SK-N-SH treated with all-trans-retinoic acid at 6 μM for 48 hours (cell line): ENCODE measurements around the gene LGALS9.

Experiments
- CSDC2 ChIP-seq: fragments of 250-450 bp; sonication (Bioruptor Pico); IDR thresholded peaks from 2 replicates; pipeline ENCODE4 v1.5.0; 2020; ENCODE audit warnings: mild to moderate bottlenecking, moderate library complexity
- CSRNP3 ChIP-seq: fragments of 250-450 bp; sonication (Bioruptor Pico); IDR thresholded peaks from 2 replicates; pipeline ENCODE4 v1.5.1; 2021; ENCODE audit warnings: mild to moderate bottlenecking, moderate library complexity
- POU6F1 ChIP-seq: fragments of 250-450 bp; sonication (Bioruptor Pico); IDR thresholded peaks from 2 replicates; pipeline ENCODE4 v1.8.0; 2021; ENCODE audit warnings: low read depth, mild to moderate bottlenecking, moderate library complexity, borderline replicate concordance
- RARB ChIP-seq: fragments of 250-450 bp; sonication (Bioruptor Pico); IDR thresholded peaks from 2 replicates; pipeline ENCODE4 v1.8.0; 2021; ENCODE audit warnings: mild to moderate bottlenecking, moderate library complexity
- TCF4 ChIP-seq: fragments of 250-450 bp; sonication (Bioruptor Pico); IDR thresholded peaks from 2 replicates; pipeline ENCODE4 v1.8.0; 2021; ENCODE audit warnings: mild to moderate bottlenecking, moderate library complexity, borderline replicate concordance
- ZC3H10 ChIP-seq: fragments of 250-450 bp; sonication (Bioruptor Pico); IDR thresholded peaks from 2 replicates; pipeline ENCODE4 v1.5.1; 2021; ENCODE audit warnings: mild to moderate bottlenecking, moderate library complexity
- ZFP3 ChIP-seq: fragments of 250-450 bp; sonication (Bioruptor Pico); IDR thresholded peaks from 2 replicates; pipeline ENCODE4 v1.5.0; 2020; ENCODE audit warnings: mild to moderate bottlenecking, moderate library complexity
- ZFP30 ChIP-seq: fragments of 450-650 bp; formaldehyde crosslinking; IDR thresholded peaks from 2 replicates; pipeline ENCODE4 v1.5.0; 2022; ENCODE audit warnings: mild to moderate bottlenecking, moderate library complexity
- ZNF70 ChIP-seq: fragments of 450-650 bp; formaldehyde crosslinking; IDR thresholded peaks from 2 replicates; pipeline ENCODE4 v1.5.0; 2020; ENCODE audit warnings: mild to moderate bottlenecking, moderate library complexity
- TF ChIP-seq, protein P1 (sequence below): fragments of 250-450 bp; sonication (Bioruptor Pico); IDR thresholded peaks from 2 replicates; pipeline ENCODE4 v1.8.0; 2020; ENCODE audit warnings: mild to moderate bottlenecking, moderate library complexity, borderline replicate concordance

- TF ChIP-seq ZNF70 (CRISPR knock-in tag): peak; percentile 48; the same call in 1 of the 2 replicates
- no peak for TF ChIP-seq TCF4 (CRISPR knock-in tag)
- TF ChIP-seq, protein P1, sequence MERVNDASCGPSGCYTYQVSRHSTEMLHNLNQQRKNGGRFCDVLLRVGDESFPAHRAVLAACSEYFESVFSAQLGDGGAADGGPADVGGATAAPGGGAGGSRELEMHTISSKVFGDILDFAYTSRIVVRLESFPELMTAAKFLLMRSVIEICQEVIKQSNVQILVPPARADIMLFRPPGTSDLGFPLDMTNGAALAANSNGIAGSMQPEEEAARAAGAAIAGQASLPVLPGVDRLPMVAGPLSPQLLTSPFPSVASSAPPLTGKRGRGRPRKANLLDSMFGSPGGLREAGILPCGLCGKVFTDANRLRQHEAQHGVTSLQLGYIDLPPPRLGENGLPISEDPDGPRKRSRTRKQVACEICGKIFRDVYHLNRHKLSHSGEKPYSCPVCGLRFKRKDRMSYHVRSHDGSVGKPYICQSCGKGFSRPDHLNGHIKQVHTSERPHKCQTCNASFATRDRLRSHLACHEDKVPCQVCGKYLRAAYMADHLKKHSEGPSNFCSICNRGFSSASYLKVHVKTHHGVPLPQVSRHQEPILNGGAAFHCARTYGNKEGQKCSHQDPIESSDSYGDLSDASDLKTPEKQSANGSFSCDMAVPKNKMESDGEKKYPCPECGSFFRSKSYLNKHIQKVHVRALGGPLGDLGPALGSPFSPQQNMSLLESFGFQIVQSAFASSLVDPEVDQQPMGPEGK (CRISPR knock-in tag): no peak
- TF ChIP-seq ZFP30 (CRISPR knock-in tag): no peak
- TF ChIP-seq ZFP3: no peak
- no peak for TF ChIP-seq POU6F1
- TF ChIP-seq ZC3H10: no peak
- no peak for TF ChIP-seq CSDC2
- no peak for TF ChIP-seq RARB (CRISPR knock-in tag)
- no peak for TF ChIP-seq CSRNP3
These were observed 22.4 kb upstream of the LGALS9 start for GRCh38 chr17:27608328-27609230.
